ENCODE results near the gene CTTNBP2NL. TPM values are rescaled to one million over a fixed set of nuclear protein-coding genes. Genes with fewer than 3 reads are reported as not detected.

CTTNBP2NL gene
- total and polyA plus RNA-seq, 2 experiments from 2014 or later: 18.5 to 31.0 TPM

DNA sequence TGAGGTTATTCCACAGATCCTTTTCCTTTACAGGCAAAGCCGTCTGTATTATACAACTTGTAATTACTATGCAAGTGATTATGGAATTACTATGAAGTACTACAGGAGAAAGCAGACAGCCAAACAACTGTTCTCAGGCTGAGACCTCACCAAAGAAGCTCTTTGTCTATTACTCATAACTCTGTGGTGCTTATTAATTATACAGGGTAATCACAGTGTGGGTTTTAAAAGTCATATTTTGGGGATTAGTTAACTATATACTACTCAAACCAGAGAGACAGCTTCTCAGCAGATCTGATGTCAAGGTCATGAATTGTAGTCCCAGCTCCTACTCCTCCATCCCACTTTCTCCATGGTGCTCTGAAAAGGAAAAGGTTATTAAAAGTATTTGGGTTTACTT lies 49.6 kb downstream of the CTTNBP2NL start (continued):
- TF ChIP-seq, protein P1, sequence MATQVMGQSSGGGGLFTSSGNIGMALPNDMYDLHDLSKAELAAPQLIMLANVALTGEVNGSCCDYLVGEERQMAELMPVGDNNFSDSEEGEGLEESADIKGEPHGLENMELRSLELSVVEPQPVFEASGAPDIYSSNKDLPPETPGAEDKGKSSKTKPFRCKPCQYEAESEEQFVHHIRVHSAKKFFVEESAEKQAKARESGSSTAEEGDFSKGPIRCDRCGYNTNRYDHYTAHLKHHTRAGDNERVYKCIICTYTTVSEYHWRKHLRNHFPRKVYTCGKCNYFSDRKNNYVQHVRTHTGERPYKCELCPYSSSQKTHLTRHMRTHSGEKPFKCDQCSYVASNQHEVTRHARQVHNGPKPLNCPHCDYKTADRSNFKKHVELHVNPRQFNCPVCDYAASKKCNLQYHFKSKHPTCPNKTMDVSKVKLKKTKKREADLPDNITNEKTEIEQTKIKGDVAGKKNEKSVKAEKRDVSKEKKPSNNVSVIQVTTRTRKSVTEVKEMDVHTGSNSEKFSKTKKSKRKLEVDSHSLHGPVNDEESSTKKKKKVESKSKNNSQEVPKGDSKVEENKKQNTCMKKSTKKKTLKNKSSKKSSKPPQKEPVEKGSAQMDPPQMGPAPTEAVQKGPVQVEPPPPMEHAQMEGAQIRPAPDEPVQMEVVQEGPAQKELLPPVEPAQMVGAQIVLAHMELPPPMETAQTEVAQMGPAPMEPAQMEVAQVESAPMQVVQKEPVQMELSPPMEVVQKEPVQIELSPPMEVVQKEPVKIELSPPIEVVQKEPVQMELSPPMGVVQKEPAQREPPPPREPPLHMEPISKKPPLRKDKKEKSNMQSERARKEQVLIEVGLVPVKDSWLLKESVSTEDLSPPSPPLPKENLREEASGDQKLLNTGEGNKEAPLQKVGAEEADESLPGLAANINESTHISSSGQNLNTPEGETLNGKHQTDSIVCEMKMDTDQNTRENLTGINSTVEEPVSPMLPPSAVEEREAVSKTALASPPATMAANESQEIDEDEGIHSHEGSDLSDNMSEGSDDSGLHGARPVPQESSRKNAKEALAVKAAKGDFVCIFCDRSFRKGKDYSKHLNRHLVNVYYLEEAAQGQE (IDR thresholded peaks at IDR 0.05; ENCODE audit: unreplicated experiment): no peak
- TF ChIP-seq JUNB (IDR thresholded peaks at IDR 0.05; ENCODE audit: unreplicated experiment) (no peak), ZNF114 (CRISPR knock-in tag; IDR thresholded peaks at IDR 0.05) (no peak), EZH2 (IDR thresholded peaks at IDR 0.05; ENCODE audit: low read depth, unreplicated experiment) (no peak)
- TF ChIP-seq, protein P2, sequence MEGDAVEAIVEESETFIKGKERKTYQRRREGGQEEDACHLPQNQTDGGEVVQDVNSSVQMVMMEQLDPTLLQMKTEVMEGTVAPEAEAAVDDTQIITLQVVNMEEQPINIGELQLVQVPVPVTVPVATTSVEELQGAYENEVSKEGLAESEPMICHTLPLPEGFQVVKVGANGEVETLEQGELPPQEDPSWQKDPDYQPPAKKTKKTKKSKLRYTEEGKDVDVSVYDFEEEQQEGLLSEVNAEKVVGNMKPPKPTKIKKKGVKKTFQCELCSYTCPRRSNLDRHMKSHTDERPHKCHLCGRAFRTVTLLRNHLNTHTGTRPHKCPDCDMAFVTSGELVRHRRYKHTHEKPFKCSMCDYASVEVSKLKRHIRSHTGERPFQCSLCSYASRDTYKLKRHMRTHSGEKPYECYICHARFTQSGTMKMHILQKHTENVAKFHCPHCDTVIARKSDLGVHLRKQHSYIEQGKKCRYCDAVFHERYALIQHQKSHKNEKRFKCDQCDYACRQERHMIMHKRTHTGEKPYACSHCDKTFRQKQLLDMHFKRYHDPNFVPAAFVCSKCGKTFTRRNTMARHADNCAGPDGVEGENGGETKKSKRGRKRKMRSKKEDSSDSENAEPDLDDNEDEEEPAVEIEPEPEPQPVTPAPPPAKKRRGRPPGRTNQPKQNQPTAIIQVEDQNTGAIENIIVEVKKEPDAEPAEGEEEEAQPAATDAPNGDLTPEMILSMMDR (conservative IDR thresholded peaks at IDR 0.05; ENCODE audit: low read depth in 2 of 2): no peak

DNA sequence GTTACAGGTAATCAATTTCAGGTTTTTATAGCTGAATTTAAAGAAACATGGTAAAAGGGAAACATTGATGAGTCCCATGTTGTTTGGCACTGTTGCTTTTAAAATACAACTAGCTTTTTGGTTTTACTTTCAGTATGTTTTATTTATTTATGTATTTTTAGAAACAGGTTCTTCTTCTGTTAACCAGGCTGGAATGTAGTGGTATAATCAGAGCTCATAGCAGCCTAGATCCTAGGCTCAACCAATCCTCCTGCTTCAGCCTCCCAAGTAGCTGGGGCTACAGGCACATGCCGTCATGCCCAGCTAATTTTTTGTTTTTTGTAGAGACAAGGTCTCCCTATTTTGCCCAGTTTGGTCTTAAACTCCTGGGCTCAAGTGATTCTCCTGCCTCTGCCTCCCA lies 50.4 kb downstream of the CTTNBP2NL start:
- Histone ChIP-seq H3K4me1 (ENCODE audit: insufficient read depth) (no peaks in the 10 kb centered on the region), H3K9me2 (ENCODE audit: insufficient read depth) (no peaks in the 10 kb centered on the region), H3F3A (replicated peaks; ENCODE audit: low read depth) (no peaks in the 10 kb centered on the region), H3K27ac (ENCODE audit: low read depth) (no peak overlapping the region), H3K4me3 (no peak overlapping the region), H2AFZ (no peak overlapping the region), H3K27me3 (ENCODE audit: insufficient read depth) (no peaks in the 10 kb centered on the region), H3K4me2 (no peak overlapping the region), H3K79me2 (replicated peaks; ENCODE audit: insufficient read depth) (peaks cover 4% of the 10 kb centered on the region), H3K36me3 (ENCODE audit: insufficient read depth) (peaks cover 6% of the 10 kb centered on the region; the same call in 1 of the 2 replicates), H4K20me1 (replicated peaks; ENCODE audit: insufficient read depth) (peaks cover 17% of the 10 kb centered on the region)
- Mint-ChIP-seq H3K4me3 (no peak overlapping the region), H3K27me3 (ENCODE audit: insufficient read depth, low read depth, poor library complexity) (no peaks in the 10 kb centered on the region), H3K36me3 (ENCODE audit: low read depth) (peaks cover 6% of the 10 kb centered on the region; the same call in 1 of the 3 replicates), H3K4me1 (no peaks in the 10 kb centered on the region), H3K9me3 (no peaks in the 10 kb centered on the region), H3K27ac (no peak overlapping the region)
- ATAC-seq (no peak), DNase-seq (ENCODE audit: low spot score) (no peak)
- no peak for TF ChIP-seq ZNF114 (CRISPR knock-in tag; IDR thresholded peaks at IDR 0.05)
- no peak for TF ChIP-seq POLR2AphosphoS5 (IDR thresholded peaks at IDR 0.05; ENCODE audit: low read depth)
- TF ChIP-seq STAT1 (IDR thresholded peaks at IDR 0.05; ENCODE audit: unreplicated experiment): no peak
- TF ChIP-seq JUNB (IDR thresholded peaks at IDR 0.05; ENCODE audit: unreplicated experiment): no peak
- TF ChIP-seq, protein P3, sequence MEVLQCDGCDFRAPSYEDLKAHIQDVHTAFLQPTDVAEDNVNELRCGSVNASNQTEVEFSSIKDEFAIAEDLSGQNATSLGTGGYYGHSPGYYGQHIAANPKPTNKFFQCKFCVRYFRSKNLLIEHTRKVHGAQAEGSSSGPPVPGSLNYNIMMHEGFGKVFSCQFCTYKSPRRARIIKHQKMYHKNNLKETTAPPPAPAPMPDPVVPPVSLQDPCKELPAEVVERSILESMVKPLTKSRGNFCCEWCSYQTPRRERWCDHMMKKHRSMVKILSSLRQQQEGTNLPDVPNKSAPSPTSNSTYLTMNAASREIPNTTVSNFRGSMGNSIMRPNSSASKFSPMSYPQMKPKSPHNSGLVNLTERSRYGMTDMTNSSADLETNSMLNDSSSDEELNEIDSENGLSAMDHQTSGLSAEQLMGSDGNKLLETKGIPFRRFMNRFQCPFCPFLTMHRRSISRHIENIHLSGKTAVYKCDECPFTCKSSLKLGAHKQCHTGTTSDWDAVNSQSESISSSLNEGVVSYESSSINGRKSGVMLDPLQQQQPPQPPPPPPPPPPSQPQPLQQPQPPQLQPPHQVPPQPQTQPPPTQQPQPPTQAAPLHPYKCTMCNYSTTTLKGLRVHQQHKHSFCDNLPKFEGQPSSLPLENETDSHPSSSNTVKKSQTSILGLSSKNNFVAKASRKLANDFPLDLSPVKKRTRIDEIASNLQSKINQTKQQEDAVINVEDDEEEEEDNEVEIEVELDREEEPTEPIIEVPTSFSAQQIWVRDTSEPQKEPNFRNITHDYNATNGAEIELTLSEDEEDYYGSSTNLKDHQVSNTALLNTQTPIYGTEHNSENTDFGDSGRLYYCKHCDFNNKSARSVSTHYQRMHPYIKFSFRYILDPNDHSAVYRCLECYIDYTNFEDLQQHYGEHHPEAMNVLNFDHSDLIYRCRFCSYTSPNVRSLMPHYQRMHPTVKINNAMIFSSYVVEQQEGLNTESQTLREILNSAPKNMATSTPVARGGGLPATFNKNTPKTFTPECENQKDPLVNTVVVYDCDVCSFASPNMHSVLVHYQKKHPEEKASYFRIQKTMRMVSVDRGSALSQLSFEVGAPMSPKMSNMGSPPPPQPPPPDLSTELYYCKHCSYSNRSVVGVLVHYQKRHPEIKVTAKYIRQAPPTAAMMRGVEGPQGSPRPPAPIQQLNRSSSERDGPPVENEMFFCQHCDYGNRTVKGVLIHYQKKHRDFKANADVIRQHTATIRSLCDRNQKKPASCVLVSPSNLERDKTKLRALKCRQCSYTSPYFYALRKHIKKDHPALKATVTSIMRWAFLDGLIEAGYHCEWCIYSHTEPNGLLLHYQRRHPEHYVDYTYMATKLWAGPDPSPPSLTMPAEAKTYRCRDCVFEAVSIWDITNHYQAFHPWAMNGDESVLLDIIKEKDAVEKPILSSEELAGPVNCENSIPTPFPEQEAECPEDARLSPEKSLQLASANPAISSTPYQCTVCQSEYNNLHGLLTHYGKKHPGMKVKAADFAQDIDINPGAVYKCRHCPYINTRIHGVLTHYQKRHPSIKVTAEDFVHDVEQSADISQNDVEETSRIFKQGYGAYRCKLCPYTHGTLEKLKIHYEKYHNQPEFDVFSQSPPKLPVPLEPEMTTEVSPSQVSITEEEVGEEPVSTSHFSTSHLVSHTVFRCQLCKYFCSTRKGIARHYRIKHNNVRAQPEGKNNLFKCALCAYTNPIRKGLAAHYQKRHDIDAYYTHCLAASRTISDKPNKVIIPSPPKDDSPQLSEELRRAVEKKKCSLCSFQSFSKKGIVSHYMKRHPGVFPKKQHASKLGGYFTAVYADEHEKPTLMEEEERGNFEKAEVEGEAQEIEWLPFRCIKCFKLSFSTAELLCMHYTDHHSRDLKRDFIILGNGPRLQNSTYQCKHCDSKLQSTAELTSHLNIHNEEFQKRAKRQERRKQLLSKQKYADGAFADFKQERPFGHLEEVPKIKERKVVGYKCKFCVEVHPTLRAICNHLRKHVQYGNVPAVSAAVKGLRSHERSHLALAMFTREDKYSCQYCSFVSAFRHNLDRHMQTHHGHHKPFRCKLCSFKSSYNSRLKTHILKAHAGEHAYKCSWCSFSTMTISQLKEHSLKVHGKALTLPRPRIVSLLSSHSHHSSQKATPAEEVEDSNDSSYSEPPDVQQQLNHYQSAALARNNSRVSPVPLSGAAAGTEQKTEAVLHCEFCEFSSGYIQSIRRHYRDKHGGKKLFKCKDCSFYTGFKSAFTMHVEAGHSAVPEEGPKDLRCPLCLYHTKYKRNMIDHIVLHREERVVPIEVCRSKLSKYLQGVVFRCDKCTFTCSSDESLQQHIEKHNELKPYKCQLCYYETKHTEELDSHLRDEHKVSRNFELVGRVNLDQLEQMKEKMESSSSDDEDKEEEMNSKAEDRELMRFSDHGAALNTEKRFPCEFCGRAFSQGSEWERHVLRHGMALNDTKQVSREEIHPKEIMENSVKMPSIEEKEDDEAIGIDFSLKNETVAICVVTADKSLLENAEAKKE (CRISPR knock-in tag; IDR thresholded peaks at IDR 0.05): no peak
- TF ChIP-seq, protein P2 (conservative IDR thresholded peaks at IDR 0.05; ENCODE audit: low read depth in 2 of 2): no peak
- TF ChIP-seq EZH2 (IDR thresholded peaks at IDR 0.05; ENCODE audit: low read depth, unreplicated experiment): no peak
- TF ChIP-seq EZH2phosphoT487 (IDR thresholded peaks at IDR 0.05; ENCODE audit: unreplicated experiment): no peak
